GM21526 (cell line): ENCODE measurements around the gene DAZAP1.

Experiments used
- ATAC-seq: cut with Tn5 transposase; IDR thresholded peaks from one replicate; pipeline ENCODE4 v1.9.1; 2021; ENCODE audit warnings: moderate library complexity; ENCODE audit not compliant: unreplicated experiment, low FRiP score

DAZAP1 gene

DNA sequence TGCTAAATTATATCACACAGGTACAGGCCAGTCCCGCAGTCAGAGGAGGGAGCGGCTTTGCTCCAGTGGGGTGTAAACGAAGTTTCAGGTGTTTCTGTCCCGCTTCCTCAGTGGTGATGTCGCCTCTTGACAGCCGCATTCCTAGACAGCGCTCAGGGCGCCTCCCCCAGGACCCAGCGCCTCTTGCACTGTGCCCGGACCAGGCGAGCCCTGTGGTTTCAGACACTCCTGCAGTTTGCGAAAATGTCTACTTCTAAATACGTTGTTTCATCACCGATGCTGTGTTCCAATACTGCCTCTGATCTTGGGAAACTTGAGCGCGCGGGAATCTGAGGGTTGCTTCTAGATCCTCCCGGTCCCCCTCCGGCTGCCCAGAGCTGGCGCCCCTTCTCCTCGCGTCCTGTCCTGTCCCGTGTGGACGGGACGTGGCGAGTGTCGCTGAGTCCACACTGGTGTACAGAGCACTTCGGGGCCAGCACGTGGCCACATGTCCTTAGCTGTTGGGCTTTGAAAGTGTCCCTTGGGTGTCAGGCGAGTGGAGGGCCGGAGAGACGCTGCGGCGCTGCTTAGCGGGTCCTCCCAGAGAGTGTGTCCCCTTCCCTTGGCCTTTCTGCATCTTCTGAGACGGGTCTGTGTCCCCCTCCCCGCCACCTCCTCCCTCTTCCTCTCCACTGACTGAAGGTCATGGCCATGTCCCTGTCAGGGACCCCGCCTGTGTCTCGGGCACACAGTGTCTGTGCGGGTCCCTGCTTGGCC, 16.2 kb downstream of the DAZAP1 start:
- ATAC-seq: no peak

DNA sequence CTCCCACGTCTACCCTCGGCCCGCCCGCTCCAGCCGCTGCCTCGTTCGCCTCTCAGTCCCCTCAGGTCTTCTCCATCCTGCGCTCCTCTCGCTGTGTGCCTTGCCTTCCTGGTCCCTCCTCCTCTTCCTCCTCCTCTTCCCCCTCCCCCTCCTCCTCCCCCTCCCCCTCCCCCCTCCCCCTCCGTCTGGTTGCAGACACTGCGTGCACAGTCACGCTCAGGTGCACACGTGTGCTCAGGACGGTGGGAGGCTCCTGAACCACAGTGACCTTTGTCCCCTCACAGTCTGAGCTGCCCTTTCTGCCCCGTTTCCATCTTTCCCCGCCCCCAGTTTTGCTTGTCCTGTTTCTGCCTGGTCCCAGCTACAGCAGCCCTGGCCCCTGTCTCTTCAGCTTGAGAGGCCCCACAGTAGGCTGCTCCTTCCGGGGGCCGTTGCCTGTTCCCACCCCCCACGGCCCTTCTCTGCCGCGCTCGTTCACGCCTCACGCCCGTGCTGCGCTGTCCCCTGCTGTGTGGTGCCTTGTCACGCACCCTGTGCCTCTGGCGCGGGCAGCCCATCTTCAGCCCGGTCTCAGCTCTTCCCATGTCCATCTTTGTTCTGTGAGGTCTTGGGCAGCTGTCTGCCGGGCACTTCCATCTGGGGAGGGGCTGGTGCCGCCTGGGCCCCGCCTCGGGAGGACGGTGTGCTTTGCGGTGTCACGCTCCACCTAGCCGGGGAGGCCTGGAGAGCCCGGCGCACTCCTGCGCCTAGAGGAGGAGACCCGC, 17.0 kb downstream of the DAZAP1 start:
- no peak for ATAC-seq

DNA sequence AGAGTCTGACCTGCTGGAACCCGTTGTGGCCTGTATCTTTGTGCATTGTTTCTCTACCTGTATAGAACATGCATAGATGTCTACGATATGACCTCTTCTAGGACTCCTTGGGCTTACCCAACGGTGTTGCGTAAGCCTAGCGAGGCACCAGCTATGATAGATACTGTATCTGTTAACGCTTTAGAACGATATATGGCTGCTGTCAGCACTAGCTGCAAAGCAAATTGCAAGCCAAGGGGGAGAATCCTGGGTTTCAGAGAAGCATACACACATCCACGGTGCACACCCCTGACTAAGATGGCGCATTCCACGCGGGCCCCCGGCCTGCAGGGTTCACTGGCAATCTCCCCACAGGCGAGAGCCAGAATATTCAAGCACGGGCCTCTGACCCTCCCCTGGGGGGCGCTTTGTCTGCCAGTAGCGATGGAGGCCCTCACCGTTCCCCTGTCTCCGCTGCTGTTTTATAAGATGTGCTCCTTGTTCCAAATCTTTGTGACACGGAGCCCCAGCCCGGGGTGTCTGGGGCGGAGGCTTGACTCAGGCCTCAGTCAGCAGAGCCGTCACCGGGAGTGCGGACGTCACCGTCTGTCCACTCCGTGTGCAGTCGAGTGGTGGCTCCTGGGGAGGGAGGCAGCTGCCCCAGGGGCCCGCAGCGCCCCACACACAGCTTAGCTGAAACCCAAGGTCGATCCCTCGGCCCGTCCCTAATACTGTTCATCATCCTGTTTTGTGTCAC, 17.9 kb downstream of the DAZAP1 start:
- ATAC-seq: no peak

DNA sequence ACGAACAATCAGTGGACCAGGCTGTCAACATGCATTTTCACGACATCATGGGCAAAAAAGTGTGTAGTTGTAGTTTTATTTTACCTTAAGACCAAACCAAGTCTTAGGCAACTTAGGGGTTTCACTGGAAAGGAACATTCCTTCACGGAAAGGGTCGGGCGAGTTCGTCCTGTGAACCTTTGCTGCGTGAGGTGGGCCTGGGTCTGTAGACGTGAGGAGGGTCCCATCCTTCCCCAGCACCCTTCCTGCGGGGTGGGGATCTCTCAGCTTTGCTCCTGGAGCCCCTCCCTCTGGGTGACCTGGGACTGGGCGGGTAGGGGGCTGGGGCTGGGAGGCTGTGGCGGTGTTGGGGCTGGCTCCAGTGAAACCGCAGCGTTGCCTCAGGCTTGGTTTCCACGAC, 18.5 kb downstream of the DAZAP1 start:
- no peak for ATAC-seq

DNA sequence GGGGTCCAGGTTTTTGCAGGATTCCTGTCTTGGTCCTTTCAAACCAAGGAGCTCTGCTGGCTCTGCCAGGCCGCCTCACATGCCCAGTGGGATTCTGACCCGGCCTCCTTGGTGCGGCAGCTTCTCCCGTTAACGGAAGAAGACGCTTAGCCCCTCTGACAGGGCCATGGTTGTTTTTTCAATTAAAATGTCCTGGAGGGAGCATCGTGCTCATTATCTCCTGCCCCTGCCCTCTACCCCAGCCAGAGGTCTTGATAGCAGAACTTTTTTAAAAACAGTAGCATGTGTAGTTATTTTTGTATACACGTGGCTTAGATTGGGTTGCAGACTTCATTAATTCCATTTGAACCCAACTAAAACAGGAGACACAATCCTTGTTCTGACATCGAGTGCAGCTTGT, 19.4 kb downstream of the DAZAP1 start:
- ATAC-seq: no peak

DNA sequence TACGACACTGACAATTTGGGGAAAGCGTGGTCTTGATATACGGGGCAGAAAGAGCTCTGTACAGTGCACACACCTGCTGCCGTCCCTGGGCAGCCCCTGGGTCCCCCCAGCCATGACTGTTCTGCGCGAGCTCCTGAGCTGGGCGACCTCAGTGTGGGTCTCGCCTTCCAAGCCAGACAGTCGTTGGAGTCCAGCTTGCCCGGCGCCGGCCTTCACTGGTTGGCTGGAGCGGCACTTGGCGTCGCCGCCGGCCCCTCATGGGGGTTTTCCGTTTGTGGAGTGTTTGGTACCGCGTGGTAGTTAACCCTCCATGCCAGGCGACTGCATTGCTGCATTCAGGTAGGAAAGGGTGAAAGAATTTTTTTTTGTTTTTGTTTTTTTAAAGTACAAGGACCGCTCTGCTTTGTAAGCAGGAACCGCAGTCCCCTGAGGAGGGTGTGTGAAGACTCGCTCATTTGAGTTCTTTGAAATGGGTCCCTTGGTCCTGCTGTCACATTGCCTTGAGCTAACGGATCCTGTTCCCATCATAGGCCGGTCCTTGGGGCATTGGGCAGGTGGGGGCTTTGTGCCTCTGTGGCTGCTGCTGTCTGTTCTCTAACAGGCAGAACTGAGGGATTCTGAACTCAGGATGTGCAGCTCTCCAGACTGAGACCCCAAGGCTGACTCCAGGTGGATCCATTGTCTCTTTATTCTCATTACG, 20.0 kb downstream of the DAZAP1 start:
- ATAC-seq: no peak

DNA sequence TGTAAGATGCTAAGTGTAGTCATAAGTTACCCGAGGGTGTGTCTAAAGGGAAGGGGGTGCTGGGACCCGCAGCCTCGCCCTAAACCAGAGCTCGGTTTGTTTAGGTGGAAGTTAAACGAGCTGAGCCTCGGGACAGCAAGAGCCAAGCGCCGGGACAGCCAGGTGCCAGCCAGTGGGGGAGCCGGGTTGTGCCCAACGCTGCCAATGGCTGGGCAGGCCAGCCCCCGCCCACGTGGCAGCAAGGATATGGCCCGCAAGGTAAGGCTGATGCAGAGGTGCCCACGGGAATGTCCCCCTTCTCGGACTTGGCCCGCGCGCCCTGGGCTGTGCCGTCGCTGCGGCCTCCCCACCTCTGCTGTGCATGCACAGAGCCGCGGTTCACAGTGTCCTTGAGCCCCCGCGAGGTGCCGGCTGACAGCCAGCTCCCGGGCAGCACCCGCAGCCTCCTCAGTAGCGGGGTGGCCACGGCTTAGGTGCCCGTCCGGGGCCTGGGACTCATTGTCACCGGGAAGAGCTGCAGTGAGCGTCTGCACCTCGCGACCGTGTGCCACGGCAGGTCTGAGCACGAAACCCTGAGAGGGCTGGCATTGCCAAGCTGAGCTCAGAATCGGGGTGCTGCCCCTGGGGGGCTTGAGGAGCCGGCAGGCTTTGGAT, 21.5 kb downstream of the DAZAP1 start:
- ATAC-seq: no peak

DNA sequence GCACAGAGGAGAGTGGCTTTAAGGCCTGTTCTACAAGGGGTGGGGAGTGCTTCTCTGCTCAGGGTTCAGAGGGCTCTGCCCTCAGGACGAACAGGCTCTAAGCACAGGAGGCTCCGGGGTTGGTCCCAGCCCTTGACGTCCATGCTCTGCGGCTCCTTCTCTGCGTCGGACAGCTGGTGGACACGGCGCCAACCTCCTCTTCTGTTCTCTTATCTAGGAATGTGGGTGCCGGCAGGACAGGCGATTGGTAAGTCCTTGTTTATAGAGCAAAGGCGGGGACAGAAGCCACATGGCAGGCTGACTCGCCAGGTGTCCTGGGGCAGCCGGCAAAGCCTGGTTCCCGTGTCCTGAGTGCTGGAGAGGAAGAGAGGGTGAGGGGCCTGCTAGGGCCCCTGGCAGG, 22.4 kb downstream of the DAZAP1 start:
- ATAC-seq: no peak

DNA sequence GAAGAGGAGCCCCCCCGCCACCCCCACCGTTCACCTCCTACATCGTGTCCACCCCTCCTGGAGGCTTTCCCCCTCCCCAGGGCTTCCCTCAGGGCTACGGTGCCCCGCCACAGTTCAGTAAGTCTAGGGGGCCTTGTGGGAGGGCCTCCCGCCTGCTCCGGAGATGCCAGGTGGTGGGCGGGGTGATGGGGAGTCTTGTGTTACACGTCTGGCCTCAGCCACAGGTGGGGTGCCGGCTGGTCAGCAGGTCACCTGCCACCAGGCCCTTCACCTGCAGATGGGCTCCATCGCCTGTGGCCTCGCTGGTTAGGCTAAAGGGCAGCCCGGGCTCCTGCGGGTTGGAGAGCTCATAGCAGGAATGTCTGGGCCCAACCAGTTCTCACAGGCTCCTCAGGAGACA, 22.9 kb downstream of the DAZAP1 start:
- ATAC-seq: no peak

DNA sequence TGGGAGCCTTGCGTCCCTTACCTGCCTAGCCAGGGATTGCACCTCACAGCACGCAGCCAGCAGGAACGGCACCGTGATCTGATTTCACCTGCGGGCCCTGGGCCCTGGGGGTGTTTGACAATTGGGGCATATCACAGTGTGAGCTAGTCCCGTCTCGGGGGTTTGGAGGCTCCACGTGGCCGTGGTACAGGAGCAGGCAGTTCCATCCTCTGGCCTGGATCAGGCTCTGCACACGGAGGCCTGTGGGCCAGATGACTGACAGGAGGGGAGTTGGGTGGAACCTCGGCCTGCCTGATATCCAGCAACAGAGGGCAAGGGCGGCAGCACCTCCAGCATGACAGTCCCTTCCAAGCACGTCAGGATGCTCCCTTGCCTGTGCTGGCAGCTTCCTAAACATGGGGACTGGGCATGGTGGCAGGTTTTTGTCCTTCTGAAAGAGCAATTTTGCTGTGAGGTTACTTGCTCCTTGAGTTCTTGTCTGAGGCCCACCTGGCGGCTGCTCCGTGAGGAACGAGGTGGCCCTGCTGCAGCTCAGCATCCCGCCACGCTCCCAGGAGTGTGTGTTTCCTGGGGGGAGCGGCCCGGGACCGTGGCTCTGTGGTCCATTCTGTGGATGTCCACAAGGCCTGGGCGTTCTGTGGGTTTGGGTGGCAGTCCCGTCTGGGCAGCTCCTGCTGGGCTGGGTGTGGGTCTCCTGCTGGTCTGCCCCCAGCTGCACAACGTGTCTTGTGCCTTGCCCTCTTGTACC, 24.5 kb downstream of the DAZAP1 start:
- no peak for ATAC-seq

DNA sequence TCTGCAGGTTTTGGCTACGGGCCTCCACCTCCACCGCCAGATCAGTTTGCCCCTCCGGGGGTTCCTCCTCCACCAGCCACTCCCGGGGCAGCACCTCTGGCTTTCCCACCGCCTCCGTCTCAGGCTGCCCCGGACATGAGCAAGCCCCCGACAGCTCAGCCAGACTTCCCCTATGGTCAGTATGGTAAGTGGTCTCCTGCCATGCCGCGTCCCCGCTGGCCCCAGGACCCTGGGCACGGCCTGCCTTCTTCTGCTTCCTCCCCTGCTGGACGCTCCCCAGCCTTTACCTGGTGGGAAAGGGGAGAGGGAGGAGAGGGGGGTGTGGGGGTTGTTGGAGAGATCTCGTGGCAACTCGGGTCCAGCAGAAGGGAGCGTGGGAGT, 25.1 kb downstream of the DAZAP1 start:
- no peak for ATAC-seq

DNA sequence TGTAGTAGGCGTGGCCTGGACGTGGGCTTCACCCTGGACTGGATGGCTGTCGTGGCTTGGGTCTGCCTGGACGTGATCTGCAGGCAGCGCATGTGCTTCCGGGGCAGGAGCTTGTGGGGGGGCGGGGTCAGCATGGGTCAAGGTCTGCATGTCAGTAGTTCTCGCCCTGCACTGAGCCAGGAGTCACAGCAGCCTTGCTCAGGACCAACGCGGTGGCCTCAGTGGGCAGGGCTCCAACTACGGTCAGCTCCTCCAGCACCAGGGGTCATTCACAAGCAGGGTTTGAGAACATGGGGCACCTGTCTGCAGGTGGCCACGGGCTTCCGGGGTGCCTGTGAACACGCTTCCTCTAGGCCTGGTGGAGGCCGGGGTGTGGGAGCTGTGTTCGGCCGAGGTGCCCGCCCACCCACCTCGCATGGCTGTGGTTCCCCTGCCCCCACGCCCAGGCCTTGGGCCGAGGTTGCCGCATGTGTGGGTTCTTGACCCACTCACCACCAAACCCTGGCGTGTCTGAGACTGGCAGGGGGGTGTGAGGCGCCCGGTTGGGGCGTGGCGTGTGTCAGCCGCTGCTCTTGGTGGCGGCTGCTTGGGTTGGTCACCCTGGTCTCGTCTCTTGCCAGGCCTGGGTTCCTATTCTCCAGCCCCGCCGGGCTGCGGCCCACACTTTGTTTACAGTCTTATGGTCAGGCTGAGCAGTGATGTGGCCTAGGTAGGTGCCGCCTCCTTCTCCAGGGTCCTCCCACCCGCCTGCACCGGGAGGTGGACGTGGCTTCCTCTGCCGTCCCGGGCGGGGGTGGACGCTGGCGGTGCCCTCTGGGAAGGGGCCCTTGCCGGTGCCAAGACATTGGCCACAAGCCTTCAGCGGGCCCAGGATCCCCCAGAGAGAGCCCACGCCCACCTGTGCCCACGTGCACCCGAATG, 26.0 kb downstream of the DAZAP1 start:
- no peak for ATAC-seq

DNA sequence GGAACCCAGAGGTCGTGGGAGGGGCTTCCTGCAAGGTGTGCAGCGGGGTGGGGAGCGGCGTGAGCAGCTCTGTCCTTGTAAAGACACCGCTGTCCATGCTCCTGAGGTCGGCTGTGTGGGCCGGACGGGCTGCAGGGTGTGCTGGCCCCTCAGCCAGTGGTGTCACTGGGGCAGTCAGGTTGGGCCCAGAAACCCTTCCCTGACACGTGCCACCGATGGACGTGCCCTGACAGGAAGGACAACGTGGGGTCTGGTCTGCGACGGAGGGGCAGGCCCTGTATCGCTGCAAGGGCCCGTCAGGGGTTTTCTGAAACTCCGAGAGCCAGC, 26.6 kb downstream of the DAZAP1 start:
- no peak for ATAC-seq

DNA sequence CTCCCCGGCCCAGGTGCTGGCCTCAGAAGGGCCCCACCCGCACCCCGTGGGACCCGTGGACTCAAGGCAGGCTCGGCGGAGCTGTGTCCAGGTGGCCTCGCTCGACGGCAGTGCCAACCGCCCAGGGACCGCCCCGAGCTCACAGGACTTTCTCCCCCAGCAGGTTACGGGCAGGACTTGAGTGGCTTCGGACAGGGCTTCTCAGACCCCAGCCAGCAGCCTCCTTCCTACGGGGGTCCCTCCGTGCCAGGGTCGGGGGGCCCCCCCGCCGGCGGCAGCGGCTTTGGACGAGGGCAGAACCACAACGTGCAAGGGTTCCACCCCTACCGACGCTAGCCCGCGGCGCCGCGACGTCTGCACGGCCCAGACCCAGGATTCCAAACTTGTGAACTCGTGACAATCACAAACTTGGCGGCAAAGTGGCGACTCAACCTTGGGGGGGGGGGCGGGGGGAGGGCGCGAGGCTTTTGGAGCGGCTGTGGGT, 27.2 kb downstream of the DAZAP1 start:
- no peak for ATAC-seq

DNA sequence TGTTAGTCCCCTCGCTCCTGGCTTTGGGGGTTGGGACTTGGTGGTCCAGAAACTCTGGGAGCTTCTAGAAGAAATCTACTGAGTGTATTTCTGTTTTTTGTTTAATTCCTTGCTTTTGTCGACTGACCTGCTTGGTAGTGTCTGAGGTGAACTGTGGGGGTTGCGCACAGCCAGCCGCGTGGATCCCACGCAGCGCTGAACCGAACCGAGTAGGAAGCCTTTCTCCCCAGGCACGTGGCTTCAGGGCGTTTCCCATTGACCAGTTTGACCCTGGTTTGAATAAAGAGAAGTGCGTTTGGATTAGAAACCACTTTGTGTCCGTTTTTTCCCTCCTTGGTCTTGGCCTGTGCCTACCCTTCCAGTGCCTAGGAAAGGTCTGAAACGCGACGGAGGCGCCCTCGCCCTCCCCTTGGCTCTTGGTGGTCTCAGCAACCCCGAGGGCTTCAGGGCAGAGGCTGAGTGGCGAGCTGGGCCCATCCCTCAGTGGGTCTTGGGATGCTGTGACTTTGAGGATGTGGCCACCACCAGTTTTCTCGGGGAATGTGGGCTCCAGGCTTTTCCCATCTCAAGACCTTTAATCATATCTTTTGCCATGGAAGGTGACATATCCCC, 28.1 kb downstream of the DAZAP1 start:
- no peak for ATAC-seq

DNA sequence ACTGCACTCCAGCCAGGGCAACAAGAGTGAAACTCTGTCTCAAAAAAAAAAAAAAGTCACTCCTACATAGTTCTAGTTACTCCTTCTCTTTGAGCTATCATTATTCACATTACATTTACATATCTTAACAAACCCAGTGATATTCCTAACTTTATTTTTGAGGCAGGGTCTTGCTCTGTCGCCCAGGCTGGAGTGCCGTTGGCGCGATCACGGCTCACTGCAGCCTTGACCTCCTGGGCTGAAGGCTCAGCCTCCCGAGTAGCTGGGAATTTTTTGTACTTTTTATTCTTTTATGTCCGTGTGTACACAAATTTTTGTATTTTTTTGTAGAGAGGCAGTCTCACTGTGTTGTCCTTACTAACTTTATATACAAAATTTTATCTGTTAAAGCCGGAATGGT, 30.2 kb downstream of the DAZAP1 start:
- no peak for ATAC-seq

DNA sequence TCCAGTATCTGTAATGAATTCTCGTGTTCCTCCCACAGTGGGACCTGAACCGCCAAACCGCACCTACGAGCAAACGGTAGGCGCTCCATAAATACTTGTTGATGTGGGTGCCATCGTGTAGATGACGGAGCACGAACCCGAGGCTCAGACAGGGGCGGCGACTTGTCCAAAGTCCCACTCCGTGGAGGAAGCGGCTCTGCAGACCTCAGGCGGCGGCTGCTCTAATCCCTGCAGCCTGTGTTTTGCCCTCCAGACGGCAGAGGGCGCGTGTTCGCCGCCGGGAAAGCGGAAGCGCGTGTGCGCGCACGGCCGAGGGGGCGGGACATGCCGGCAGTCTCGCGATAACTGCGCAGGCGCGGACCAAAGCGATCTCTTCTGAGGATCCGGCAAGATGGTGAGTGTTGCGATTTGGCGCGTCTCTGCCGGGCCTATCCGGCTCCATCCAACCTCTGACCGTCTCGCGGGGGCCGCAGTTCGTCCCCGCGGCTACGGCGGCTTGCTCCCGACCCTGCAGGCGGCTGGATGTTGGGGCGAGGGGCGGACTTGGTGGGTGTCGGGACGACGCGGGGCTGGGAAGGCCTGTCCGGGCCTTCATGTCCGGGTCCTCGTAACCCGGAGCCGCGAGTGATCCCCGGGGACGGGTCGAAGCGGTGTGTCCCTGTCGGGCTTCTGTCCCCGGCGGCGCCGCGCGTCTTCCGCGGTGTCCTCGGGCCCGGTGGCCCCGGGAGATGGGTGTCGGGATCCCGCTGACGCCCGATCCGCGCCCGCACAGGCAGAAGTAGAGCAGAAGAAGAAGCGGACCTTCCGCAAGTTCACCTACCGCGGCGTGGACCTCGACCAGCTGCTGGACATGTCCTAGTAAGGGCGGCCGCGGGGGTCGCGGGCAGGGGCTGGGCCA, 30.9 kb downstream of the DAZAP1 start, which contains the start of gene RPS15:
Gene RPS15, plus strand, starts transcription at position 362 of the 898 bp plus-strand sequence. Its CDS starts 30 bp downstream, at position 392.
- ATAC-seq: peak; percentile 61
